ENCODE data around the gene RFXANK.

GRCh38 chr19:19170053-19170872, 21.8 kb upstream of the RFXANK start, which contains the start of gene MEF2B:
- no peak for TF ChIP-seq POLR2A (IDR thresholded peaks at IDR 0.05)
- TF ChIP-seq POLR2AphosphoS5 (IDR thresholded peaks at IDR 0.05) = no peak

All from gastroesophageal sphincter (tissue), 2 donors.